HG02623 (cell line): Measurements from ENCODE around the gene MTCL1.

Source experiments
- ATAC-seq: cut with Tn5 transposase; IDR thresholded peaks from one replicate; pipeline ENCODE4 v1.9.1; 2021; ENCODE audit warnings: moderate library complexity; ENCODE audit not compliant: unreplicated experiment

Gene MTCL1

GRCh38 chr18:8705238-8705960 is at the start of gene MTCL1:
TSS of gene MTCL1 (plus strand) at chr18:8705556. CDS start at chr18:8705661, 105 bp downstream.
- ATAC-seq, result peak; percentile 33

DNA sequence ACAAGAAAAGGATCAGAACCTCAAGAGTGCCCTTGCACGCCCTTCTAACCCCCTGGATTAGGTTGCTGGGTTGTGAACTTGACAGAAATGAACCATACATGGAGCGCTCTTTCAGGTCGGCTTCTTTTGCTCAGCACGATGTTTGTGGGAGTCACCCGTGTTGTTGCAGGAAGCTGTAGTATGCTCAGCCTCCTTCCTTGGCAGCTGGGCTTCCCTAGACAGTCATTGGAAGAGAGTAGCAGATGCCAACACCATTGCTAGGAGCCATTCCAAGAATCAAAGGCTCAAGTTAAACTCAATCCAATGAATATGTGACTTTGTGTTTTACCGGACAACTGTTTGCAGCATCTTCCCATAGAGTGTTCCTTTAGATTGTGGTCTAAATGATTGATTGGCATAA is 49.1 kb upstream of the MTCL1 start:
- no peak for ATAC-seq

DNA sequence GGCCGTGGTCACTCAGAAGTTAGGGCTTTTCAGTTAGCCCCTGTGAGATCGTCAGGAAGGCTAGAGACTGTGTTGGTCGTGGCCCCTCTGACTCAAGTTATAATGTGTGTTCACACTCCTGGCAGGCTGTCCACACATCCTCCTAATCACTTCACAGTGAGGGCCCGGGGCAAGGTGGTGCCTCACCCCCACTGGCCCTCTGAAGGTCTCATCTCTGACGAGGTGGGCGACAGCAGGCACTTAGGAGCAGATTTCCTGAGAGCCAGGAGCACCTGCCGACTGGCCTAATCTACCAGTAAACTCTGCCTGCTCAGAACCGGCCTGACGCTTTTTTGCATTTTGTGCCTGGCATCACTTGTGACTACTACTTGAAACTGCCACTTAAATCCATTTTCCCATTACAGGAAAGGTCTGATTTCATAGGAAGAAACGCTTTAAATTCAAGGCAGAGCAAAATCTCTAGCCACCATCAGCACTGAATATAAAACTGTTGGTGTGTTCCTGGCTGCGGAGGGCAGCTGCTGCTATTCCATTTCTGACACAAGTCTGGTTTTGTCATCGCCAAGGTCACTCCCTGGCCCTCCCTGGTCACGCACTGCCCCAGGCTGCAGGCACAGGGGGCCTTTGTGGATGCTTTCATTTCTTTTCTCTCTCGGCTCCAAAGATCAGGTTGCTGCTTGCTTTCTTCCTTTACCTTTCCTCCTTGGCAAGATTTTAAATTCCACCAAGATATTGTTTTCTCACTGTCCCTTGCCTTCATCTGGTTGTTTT is 48.1 kb upstream of the MTCL1 start:
- ATAC-seq, result no peak

DNA sequence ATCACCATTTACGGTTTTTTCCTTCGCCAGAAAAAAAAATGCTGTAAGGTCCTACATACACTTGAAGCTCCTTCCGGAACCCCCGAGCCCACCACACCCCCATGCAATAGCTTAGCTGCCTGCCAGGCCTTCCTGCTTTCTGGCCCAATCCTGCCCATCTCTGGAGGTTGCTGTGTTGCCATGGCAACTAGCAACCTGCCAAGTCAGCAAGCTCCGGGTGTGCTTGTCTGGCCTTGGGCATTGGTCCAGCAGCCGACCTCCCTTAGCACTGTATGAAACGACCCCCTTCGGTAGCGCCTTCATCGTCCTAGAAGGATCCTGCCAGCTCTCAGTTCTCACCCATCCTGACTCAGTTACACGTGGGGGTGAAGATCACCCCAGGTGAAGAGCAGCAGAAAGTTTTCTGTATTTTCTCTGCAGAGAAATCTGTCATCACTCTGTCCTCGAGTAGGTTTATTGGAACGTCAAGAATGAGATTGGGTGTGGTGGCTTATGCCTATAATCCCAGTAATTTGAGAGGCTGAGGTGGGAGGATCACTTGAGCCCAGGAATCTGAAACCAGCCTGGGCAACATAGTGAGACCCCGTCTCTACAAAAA is 47.4 kb upstream of the MTCL1 start:
- ATAC-seq, result no peak

- ATAC-seq, result no peak
Observed at GRCh38 chr18:8658858-8659485, 46.4 kb upstream of the MTCL1 start.

DNA sequence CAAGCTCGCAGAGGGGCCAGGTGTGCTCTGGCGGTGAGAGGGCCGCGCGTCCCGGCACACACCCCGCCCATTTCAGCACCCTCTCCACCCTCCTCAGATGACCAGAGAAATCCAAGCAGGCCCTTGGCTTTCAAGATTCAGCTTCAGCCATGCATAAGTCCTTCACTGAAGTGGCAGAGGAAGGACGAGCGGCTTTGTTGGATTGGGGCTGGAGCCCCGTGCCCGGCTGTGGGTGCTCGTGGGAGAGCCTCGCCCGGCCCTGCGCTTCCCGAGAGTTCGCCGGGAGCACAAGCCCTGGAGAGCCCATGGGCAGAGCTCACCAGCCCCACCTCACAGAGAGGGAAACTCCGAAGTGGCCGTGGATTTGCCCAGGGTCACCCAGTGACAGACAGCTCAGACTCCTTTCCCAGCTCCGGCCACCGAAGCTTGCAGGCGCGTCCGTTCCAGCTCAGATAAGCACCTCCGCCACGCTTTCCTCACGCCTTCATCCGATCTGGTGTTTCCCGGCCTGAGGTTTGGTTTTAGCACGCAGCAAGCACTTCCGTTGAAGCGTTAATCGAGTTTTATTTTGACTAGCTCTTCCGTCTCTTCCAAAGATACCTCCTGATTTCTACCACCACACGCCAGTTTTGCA is 45.6 kb upstream of the MTCL1 start:
- ATAC-seq, result no peak

GRCh38 chr18:8660316-8660715 is 45.0 kb upstream of the MTCL1 start:
- no peak for ATAC-seq

- no peak for ATAC-seq
Observed at GRCh38 chr18:8661754-8662559, 43.4 kb upstream of the MTCL1 start.

- no peak for ATAC-seq
Observed at GRCh38 chr18:8662560-8663255, 42.6 kb upstream of the MTCL1 start.

DNA sequence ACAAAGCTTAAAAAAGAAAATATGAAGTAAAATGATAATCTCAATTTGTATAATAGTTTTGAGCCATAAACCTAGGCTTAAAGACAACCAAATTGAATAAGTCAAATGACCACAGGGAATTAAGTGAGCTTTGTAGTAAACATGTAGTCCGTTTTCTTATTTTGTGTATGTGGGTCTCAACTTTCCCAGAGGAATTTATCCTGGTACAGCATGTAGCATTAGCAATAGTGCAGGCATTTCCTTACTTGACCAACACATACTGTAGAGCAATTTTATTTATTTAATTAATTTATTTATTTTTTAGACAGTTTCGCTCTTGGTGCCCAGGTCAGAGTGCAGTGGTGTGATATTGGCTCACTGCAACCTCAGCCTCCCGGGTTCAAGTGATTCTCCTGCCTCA is 37.5 kb upstream of the MTCL1 start:
- no peak for ATAC-seq

GRCh38 chr18:8668381-8668780 is 37.0 kb upstream of the MTCL1 start:
- ATAC-seq, result no peak

DNA sequence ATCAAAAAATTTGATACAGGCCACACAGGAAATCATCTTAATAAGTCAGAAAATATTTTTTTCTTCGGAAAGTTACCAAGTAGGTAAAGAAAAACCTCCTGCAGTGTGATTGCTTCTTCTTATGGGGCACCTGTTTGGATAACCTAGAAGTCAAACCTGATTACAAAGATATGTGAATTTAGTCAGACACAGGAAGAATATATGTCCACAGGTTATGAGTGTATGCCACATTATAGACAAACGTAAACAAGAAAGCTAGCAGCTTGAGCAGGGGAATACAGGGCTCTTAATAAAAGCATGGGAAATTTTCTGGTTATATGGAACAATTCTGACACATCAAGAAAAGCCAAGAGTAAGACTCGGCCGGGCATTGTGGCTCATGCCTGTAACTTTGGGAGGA is 35.8 kb upstream of the MTCL1 start:
- no peak for ATAC-seq

DNA sequence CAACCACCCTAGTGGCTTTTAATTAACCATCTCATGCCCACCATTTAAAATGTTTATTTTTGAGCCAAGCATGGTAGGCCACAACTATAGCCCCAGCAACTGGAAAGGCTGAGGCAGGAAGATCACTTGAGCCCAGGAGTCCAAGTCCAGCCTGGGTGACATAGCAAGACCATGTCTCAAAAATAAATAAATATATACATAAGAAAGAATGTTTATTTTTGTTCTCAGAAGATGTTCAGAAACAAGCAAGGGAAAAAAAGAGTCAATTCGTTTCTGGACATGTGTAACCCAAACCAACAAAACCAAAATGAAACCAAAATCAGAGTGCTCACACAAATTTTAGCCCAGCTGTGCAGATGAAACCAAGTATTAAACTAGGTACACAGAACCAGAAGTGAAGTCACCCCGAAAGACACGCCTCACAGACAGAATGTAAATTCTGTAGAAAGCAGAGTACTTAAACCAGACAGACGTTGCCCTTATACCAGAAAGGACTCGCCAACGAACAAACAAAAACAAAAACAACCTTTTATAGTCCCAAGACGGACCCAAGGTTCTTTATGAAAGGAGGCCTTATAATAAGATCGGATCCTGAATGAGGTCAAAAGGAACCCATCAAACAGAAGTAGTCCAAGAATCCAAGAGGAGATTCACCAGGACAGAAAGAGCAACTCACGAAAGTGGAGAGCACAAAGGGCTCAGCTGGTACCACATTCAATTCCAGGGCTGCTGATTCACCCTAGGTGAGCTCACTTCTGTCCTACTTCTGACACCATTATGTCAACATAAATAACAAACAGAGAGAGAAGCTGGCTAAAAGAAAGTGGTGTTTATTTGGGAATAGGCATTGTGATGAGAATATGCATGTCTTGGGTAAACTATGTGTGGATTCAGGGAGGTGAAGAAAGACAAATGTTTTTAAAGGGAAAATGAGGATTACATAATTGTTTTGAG is 31.8 kb upstream of the MTCL1 start:
- peak; percentile 87 for ATAC-seq

- no peak for ATAC-seq
Observed at GRCh38 chr18:8675057-8675456, 30.3 kb upstream of the MTCL1 start.

- ATAC-seq, result no peak
Observed at GRCh38 chr18:8681196-8681595, 24.2 kb upstream of the MTCL1 start.

- ATAC-seq, result no peak
Observed at GRCh38 chr18:8684577-8684976, 20.8 kb upstream of the MTCL1 start.

DNA sequence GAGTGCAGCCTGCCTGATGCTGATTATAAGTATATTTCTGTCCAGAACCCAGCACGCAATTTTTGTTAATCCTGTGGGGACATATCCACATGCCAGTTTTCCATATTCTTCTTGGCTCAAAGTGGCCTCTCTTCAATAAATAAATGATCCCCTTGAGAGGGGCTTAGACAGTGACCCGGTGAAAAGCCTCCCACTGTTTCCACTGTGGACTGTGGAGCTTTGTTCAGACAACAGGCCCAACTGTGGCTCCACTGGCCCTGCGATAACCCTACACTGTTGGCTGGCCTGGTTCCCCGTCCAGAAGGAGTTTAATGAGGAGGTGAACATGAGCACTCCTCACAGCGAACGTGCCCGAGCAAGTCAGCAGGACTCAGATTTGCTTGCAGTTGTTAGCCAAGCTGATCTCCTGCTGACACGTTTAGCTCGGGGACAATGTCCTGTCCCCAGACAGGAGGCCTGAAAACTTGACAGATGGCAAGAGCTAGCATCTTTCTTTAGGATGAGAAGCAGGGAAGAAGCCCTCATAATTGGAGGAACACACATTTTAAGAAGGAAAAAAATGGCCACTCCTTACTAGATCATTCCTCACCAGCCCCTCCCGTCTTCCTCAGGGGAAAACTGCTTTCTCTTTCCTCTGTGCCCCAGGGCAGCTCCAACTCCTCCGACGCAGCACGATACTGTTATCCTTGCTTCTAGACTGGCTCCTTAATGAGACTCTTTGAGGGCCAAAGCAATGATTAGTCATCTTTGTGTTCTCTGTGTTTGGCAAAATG is 20.0 kb upstream of the MTCL1 start:
- ATAC-seq, result no peak

DNA sequence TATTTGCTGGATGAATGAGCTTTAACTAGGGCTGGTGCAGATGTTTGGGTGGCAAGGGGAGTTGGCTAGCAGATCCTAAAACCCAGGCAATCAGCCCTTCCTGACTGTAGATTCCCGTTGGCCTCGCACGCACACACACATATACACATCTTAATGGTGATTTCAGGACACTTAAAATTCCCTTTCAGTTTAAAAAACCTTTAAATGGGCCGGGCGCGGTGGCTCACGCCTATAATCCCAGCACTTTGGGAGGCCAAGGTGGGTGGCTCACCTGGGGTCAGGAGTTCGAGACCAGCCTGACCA is 19.5 kb upstream of the MTCL1 start:
- no peak for ATAC-seq
